GM21526 (cell line): Measurements from ENCODE around the gene MZF1.
A peak's percentile ranks its signal among the peaks of the same experiment; 100 is the strongest.

Source experiments
- ATAC-seq: cut with Tn5 transposase; IDR thresholded peaks from one replicate; pipeline ENCODE4 v1.9.1; 2021; ENCODE audit warnings: moderate library complexity; ENCODE audit not compliant: unreplicated experiment, low FRiP score

The MZF1 gene

GRCh38 chr19:58556622-58557220 is 16.4 kb downstream of the MZF1 start:
- no peak for ATAC-seq

DNA sequence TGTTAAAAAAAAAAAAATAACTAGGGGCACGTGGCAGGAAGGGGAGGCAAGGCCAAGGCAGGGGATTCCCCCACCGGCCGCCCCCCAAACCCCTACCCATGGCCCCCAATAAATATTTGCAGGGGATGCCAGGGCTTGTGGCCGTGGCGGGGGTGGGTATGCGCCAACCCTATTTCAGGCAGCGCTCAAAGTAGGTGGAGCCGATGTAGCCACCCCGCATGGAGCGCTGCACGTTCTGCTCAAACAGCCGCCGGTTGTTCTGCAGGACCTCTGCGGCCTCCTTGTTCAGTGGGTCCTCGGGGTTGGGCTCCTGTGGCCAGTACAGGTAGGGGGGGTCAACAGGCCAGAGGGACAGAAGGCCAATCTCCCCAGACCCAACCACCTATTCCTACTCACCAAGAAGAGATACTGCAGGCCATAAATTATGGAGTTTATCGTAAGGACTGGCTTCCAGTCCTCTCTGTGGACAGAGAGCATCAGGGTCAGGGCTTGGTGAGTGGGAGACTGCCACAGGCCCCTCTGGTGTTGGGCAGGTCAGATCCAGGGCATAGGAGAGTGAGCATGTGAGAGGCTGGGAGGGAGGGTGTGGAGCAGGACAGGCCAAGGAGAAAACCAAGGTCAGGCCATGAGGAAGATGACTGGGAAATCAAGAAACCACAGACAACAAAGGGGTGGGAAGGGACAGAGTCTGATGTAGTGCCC is 17.1 kb downstream of the MZF1 start:
- no peak for ATAC-seq

GRCh38 chr19:58555369-58555885 is 17.7 kb downstream of the MZF1 start:
- ATAC-seq, result no peak

GRCh38 chr19:58554494-58555368 is 18.4 kb downstream of the MZF1 start, which contains the start of gene CHMP2A:
Gene CHMP2A, minus strand, starts transcription at chr19:58555105. Its CDS starts 893 bp downstream, at chr19:58554212.
- ATAC-seq, result peak; percentile 37

DNA sequence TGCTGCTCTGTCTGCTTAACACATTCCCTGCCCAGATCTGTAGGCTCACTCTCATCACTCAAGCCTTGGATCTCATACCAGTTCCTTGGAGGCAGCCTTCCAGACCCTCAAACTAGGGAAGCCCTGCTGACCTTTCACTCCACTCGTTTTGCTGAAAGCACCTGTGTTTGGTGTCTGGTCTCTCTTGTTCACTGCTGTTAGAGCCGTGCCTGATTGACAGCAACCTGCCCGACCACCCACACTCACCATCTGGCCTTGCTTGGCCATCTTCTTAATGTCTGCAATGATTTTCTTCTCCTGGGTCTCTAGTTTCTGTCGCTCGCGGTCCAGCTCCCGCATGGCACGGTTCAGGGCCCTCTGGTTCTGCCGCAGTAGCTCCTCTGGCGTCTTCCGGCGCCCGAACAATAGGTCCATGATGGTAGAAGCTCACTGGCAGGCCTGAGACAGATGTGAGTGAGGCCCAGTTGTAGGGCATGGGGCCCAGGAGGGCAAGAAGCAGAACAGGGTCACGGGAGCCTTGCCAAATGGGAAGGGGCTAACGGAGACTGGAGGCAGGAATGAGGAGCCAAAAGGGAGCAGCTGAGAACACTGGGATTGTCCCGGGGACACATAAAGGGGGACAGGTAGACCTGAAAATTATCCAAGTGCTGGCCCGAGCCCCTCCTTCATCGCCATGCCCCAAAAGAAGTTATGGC is 19.2 kb downstream of the MZF1 start:
- ATAC-seq, result no peak

DNA sequence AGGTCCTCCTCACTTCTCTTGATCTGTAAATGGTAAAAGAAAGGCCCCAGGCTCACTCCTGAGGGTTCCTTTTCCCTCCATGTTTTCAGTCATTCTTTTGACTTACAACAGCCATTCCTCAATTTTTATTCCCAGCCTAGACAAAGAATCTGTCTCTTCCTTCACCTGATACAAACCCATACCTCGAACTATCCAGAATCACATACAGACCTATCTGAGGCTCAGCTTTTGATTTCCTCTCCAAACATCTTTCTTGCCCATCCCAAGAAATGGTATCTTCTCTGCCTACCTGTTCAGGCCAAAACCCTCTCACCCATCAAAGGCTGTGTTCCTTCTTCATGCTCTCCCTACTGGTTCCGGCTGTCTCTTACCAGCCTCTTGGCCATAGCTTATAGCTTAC is 20.5 kb downstream of the MZF1 start:
- no peak for ATAC-seq

DNA sequence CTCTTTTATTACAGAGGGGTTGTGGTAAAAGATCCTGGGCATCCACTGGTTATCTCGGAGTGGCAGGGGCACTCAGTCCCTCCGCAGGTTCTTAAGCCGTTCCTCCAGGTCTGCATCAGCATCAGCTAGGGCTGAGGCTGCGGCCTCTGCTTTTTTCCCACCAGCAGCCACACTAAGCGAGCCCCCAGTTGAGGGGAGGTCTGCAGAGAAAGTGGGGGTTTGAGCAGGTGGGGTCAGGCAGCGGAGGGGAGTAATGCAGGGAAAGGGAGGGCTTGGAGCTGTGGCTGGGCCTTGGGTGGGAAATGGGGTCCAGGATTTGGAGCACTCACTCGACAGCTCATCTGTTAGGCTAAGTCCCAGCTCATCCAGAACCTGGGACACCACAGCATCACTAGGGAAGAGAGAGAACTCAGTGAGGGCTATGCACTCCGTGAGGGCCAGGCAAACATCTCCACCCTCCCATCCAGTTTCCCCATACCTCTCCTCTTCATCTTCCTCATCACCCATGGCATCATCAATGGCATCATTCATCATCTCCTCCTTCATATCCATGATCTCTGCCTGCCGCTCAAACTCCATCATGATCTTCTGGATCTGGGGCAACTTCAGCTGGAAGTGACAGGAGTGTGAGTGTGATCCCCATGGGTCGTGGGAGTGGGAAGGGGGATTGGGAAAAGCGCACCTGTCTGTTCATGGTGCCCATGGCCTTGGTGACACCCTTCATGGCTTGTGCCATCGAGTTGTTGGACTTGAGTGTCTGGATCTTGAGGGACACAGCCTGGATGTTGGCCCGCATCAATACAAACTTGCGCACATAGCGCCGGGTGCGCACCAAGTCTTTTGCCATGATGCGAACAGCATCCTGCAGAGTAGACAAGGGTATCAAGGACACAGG is 21.3 kb downstream of the MZF1 start:
- no peak for ATAC-seq

DNA sequence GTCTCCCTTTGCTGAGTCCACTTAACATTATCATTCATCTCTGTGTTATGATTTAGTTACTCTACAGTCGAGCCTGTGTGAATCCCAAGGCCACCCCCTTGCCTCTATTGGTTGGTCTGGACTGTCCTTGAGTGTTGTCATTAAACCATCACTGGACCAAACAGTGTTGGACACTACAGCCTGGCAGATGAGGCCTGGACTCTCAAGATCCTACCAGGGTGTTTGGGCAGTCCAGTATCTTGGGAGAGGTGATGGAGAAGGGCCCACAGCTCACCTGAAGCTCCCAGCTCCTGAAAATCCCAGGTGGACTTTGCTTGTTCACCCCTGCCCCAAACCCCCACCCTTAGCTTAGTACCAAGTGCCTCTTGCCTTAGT is 22.0 kb downstream of the MZF1 start:
- ATAC-seq, result no peak

DNA sequence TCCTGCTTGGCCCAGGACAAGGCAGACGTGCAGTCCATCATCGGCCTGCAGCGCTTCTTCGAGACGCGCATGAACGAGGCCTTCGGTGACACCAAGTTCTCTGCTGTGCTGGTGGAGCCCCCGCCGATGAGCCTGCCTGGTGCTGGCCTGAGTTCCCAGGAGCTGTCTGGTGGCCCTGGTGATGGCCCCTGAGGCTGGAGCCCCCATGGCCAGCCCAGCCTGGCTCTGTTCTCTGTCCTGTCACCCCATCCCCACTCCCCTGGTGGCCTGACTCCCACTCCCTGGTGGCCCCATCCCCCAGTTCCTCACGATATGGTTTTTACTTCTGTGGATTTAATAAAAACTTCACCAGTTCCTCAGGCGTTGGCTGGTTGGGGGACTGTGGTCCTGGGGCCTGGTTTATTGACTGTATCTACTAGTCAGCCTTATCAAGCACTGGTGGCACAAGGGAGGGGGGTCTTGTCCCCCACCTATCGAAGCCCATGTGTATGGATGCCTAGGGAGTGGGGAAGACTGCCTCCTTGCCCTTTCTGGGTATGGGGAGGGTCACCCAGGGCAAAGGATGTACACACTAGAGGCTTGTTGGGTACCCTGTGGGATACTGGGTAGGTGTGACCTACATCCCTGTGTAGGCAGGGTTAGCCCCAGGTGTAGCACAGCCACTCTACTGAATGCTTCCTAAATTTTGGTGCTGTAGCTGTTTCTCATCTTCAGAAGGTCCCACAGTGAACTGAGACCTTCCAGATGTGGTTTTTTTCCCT is 22.6 kb downstream of the MZF1 start:
- no peak for ATAC-seq

DNA sequence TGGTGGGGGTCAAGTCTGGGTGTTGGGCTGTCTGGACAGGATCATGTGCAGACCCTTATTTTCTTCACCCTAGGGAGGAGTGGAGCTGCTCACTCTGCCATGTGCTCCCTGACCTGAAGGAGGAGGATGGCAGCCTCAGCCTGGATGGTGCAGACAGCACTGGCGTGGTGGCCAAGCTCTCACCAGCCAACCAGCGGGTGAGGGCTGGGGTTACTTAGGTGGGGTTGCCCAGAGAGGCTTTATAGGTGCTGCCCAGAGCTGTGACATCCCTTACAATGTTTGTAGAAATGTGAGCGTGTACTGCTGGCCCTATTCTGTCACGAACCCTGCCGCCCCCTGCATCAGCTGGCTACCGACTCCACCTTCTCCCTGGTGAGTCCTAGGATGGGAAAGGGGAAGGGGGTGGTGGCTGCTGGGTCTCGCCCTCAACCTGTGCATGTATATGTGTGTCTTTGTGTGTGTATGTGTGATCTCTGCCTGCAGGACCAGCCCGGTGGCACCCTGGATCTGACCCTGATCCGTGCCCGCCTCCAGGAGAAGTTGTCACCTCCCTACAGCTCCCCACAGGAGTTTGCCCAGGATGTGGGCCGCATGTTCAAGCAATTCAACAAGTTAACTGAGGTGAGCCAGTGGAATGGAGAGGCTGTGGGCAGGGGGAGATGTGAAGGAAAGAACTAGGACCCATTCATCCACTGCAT is 23.3 kb downstream of the MZF1 start:
- ATAC-seq, result no peak

DNA sequence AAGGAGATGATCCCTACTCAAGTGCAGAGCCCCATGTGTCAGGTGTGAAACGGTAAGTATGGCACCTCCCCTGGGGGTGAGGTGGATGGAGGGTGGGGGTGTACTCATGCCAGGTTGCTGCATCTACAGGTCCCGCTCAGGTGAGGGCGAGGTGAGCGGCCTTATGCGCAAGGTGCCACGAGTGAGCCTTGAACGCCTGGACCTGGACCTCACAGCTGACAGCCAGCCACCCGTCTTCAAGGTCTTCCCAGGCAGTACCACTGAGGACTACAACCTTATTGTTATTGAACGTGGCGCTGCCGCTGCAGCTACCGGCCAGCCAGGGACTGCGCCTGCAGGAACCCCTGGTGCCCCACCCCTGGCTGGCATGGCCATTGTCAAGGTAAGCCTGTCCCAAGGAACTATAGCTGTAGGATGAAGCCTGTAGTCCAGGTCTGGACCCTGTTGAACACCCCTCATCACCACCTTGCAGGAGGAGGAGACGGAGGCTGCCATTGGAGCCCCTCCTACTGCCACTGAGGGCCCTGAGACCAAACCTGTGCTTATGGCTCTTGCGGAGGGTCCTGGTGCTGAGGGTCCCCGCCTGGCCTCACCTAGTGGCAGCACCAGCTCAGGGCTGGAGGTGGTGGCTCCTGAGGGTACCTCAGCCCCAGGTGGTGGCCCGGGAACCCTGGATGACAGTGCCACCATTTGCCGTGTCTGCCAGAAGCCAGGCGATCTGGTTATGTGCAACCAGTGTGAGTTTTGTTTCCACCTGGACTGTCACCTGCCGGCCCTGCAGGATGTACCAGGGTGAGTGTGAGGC is 24.1 kb downstream of the MZF1 start:
- ATAC-seq, result no peak

DNA sequence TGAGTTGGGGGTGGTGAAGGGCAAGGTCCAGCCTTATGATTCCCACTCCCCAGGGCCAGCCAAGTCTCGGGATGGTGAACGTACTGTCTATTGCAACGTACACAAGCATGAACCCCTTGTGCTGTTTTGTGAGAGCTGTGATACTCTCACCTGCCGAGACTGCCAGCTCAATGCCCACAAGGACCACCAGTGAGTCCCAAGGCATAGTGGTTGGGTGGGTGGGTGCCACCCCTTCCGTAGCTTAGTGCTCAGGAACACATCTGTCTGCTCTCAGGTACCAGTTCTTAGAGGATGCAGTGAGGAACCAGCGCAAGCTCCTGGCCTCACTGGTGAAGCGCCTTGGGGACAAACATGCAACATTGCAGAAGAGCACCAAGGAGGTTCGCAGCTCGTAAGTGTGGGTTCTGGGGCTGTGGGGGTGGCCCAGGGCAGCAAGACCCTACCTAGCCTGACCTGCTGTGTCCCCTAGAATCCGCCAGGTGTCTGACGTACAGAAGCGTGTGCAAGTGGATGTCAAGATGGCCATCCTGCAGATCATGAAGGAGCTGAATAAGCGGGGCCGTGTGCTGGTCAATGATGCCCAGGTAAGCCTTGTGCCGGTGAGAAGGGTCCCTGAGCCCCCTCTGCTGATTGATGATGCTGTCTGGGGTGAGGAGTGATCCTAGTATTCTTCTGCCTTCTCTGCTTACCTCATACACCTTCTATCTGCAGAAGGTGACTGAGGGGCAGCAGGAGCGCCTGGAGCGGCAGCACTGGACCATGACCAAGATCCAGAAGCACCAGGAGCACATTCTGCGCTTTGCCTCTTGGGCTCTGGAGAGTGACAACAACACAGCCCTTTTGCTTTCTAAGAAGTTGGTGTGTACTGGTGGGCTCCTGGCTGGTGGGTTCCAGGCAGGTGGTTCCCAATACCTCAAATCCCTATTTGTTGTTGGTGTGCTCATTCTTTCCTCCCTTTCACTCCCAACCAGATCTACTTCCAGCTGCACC is 25.5 kb downstream of the MZF1 start:
- no peak for ATAC-seq

- no peak for ATAC-seq
Measured at GRCh38 chr19:58546019-58546530, 27.1 kb downstream of the MZF1 start.

GRCh38 chr19:58545286-58546018 is 27.7 kb downstream of the MZF1 start:
- ATAC-seq, result no peak

DNA sequence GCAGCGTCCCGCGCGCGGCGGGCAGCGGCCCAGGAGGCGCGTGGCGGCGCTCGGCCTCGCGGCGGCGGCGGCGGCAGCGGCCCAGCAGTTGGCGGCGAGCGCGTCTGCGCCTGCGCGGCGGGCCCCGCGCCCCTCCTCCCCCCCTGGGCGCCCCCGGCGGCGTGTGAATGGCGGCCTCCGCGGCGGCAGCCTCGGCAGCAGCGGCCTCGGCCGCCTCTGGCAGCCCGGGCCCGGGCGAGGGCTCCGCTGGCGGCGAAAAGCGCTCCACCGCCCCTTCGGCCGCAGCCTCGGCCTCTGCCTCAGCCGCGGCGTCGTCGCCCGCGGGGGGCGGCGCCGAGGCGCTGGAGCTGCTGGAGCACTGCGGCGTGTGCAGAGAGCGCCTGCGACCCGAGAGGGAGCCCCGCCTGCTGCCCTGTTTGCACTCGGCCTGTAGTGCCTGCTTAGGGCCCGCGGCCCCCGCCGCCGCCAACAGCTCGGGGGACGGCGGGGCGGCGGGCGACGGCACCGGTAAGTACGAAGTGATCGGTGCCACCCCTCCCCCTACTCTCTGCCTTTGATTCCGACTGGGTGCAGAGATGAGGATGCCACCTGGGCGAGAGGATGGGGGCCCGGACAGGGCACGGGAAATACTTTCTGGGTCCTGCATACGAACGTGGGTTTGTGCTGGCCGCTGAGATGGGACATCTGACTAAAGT is 28.4 kb downstream of the MZF1 start:
- ATAC-seq, result peak; percentile 35
